Memory B cell (primary cell): ENCODE measurements around the gene PTPRN2.
"Not testable (repeated sequence)": the region's sequence is repeated elsewhere in the genome, so short reads cannot be mapped to it uniquely, and the experiment has no call there.

Experiments used
- ATAC-seq: fragments of 150-1000 bp; cut with Tn5 transposase; 2 replicates; pipeline ENCODE4 v1.10.0; 2021; ENCODE audit warnings: low read depth, mild to moderate bottlenecking, moderate library complexity
- DNase-seq, 2 donors: peaks; one replicate each; pipeline ENCODE4 v3.0.0; 2022; ENCODE audit warnings: low spot score in 2 of 2
- H3K27ac Mint-ChIP-seq: one replicate; pipeline ENCODE4 v1.8.0; 2022; ENCODE audit warnings: mild to moderate bottlenecking, moderate library complexity, mixed read lengths
- H3K27me3 Mint-ChIP-seq: one replicate; pipeline ENCODE4 v1.8.0; 2022; ENCODE audit warnings: mixed read lengths
- H3K36me3 Mint-ChIP-seq: one replicate; pipeline ENCODE4 v1.8.0; 2022; ENCODE audit warnings: mild to moderate bottlenecking, mixed read lengths
- H3K4me1 Mint-ChIP-seq: one replicate; pipeline ENCODE4 v1.8.0; 2022; ENCODE audit warnings: mixed read lengths
- H3K4me3 Mint-ChIP-seq: one replicate; pipeline ENCODE4 v1.8.0; 2022; ENCODE audit warnings: mild to moderate bottlenecking, moderate library complexity, mixed read lengths
- H3K9me3 Mint-ChIP-seq: one replicate; pipeline ENCODE4 v1.8.0; 2022; ENCODE audit warnings: mixed read lengths

PTPRN2 gene

DNA sequence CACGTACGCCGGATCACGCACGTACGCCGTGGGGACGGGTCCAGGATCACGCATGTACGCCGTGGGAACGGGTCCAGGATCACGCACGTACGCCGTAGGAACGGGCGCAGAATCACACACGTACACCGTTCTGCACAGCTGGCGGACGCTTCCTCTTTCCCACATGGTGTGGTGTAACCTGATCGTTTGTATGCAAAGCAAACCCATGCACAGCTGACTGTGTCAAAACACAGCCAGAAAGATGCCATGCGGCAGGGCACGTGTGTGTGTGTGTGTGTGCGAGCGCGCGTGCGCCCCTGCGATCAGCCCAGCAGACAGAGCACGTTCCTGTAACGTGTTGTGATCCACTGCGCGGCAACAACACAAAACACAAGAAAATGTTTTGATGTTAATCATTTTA lies 677.2 kb downstream of the PTPRN2 start:
- Mint-ChIP-seq H3K27me3 (no peaks in the 10 kb centered on the region), H3K9me3 (peaks cover 7% of the 10 kb centered on the region), H3K4me1 (no peaks in the 10 kb centered on the region), H3K4me3 (no peak overlapping the region), H3K36me3 (no peaks in the 10 kb centered on the region), H3K27ac (no peak overlapping the region)
- ATAC-seq (no peak), DNase-seq (no peak)

DNA sequence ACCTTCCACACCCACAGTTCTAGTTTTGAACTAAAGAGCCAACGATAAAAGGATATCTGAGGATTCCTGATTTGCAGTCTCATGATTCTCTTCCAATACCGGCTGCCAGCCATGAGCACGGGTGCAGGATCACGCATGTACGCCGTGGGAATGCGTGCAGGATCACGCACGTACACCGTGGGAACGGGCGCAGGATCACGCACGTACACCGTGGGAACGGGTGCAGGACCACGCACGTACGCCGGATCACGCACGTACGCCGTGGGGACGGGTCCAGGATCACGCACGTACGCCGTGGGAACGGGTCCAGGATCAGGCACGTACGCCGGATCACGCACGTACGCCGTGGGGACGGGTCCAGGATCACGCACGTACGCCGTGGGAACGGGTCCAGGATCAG lies 677.6 kb downstream of the PTPRN2 start:
- H3K27me3 Mint-ChIP-seq, result not testable (repeated sequence)

DNA sequence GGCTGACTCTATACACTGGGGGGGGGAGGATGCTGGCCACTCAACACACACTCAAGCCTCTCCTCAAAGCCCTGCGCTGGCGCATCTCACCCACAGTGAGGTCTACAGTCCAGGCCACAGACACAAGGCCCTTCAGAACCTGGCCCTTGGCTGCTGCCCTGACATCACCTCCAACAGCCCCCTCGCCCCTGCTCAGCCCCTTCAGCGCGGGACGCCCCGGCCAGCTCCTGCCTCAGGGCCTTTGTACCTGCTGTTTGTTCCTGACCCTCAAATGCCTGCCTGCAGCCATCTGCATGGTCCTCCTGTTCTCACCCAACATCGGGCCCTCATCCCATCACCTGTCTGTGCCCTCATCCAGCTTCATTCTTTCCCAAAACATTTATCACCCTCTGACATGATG lies 678.3 kb downstream of the PTPRN2 start:
- Mint-ChIP-seq H3K27me3 (no peaks in the 10 kb centered on the region), H3K4me3 (no peak overlapping the region), H3K9me3 (peaks cover 7% of the 10 kb centered on the region)

More for the DNA sequence above, 677.6 kb downstream of the PTPRN2 start:
- ATAC-seq, H3K4me3 Mint-ChIP-seq, H3K4me1 Mint-ChIP-seq, DNase-seq, H3K27ac Mint-ChIP-seq, H3K9me3 Mint-ChIP-seq, H3K36me3 Mint-ChIP-seq: not testable (repeated sequence)

DNA sequence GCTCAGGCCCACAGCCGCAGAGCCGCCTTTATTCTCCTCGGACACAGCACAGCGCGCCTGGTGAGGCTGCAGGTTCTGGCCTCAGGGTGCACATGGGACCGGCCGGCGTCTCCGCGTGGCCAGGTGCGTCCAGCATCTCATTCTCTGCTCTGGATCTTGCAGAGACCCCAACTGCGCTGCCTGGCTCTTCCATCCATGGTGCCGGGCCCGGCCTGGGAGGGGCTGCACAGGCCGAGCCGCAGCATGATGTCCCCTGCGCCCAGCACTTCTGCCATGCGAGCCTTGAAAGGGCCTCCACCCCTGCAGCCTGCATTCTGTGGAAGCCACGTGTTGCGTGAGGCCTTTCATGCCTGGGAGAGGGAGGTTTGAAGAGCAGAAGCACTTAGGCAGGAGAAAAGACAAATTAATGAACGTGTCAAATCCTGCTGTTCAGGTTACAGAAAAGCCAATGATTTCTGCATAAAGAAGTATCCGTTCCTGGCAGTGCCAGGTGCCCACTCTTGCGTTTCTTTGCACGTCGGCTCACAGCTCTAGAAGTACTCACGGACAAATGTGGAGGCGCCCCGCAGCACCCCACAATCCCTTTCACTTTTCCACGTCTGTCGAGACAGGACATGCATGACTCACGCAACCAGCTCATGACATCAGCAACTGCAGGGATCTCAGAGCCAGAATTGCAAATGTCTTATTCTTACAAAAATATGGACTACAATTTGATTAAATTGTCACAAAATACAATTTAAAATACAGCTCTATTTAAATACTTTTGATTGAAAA lies 679.4 kb downstream of the PTPRN2 start:
- no peaks in the 10 kb centered on the region for H3K36me3 Mint-ChIP-seq
- no peaks in the 10 kb centered on the region for H3K4me1 Mint-ChIP-seq
- H3K27ac Mint-ChIP-seq, result no peak overlapping the region
- ATAC-seq, result no peak
- H3K4me3 Mint-ChIP-seq, result no peak overlapping the region
- H3K27me3 Mint-ChIP-seq, result no peaks in the 10 kb centered on the region
- peaks cover 6% of the 10 kb centered on the region for H3K9me3 Mint-ChIP-seq
- no peak for DNase-seq

More for the DNA sequence above, 678.3 kb downstream of the PTPRN2 start:
- DNase-seq, result no peak
- Mint-ChIP-seq H3K4me1 (no peaks in the 10 kb centered on the region), H3K36me3 (no peaks in the 10 kb centered on the region), H3K27ac (no peak overlapping the region)
- no peak for ATAC-seq

DNA sequence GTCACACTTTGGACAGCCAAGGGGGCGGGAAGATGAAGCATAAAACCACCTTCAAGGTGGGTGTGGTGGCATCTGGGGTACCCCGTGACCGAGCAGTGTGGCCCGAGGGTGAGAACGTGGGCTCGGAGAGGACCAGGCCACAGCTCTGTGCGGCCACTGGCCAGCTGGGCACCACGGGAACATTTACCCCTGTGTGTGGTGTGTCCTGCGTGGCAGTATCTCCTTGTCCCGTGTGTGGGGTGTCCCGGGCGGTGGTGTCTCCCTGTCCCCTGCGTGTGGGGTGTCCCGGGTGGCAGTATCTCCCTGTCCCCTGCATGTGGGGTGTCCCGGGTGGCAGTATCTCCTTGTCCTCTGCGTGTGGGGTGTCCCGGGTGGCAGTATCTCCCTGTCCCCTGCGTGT lies 680.5 kb downstream of the PTPRN2 start:
- H3K4me1 Mint-ChIP-seq, result no peaks in the 10 kb centered on the region
- peaks cover 5% of the 10 kb centered on the region for H3K9me3 Mint-ChIP-seq
- no peaks in the 10 kb centered on the region for H3K27me3 Mint-ChIP-seq
- H3K27ac Mint-ChIP-seq, result no peak overlapping the region
- no peak overlapping the region for H3K4me3 Mint-ChIP-seq
- DNase-seq (no peak), ATAC-seq (no peak)
- no peaks in the 10 kb centered on the region for H3K36me3 Mint-ChIP-seq

DNA sequence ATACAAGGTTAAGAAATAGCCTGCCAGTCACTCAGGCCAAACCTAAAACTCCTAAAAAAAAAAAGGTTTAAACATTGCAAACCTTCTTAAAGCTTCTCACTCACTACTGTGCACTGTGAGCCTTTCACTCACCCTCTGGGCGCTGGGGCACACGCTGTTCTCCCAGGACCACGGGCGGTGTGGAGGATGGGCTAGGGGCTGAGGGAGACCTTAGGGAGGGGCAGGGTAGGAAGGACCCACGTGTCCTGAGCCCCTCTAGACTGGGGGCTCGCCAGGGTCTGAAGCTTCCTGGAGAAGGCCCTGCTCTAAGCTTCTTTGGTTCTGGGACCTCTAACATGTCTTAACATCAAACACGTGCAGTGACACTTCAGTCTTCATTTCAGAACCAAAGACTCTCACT lies 681.0 kb downstream of the PTPRN2 start:
- H3K27me3 Mint-ChIP-seq, result no peaks in the 10 kb centered on the region

DNA sequence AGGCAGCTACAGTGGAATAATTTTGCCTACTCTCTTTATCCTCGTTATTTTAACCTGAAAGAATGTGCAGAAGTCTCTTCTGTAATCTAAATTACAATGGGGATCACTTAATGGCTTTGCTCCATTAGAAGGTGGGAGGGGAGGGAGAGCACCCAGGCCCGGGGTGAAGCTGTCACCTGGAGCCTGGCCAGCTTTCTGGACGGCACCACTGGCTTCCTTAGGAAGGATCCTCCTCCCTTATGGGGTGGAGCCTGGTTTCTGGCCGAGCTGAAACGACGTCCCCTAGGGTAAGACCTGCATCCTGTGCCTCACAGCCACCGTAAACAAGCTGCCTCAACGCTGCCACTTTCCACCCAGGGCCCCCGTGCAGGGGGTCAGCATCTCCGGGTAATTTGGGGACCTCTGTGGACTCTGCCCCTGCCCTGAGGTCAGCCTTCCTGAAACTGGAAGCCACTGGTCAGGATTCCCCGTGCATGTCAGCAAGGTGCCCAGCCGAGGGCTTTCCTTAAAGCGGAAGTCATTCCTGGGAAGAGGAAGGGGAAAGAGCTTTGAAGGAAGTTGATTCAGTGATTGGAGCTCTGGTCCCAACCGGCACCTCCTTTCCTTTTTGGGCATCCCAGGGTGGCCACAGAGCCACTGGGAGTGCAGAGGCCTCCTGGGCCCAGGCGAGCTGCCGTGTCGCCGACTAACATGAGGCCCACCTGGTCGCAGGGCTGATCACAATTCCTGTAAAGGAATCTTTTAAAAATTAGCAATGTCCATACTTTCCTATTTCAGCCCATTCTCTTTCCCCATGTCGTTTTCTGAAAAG lies 681.8 kb downstream of the PTPRN2 start:
- ATAC-seq (no peak), DNase-seq (no peak)
- Mint-ChIP-seq H3K27me3 (no peaks in the 10 kb centered on the region), H3K36me3 (no peaks in the 10 kb centered on the region), H3K4me1 (no peaks in the 10 kb centered on the region), H3K9me3 (peaks cover 3% of the 10 kb centered on the region), H3K4me3 (no peak overlapping the region), H3K27ac (no peak overlapping the region)

More for the DNA sequence above, 681.0 kb downstream of the PTPRN2 start:
- Mint-ChIP-seq H3K4me1 (no peaks in the 10 kb centered on the region), H3K4me3 (no peak overlapping the region), H3K9me3 (peaks cover 4% of the 10 kb centered on the region), H3K27ac (no peak overlapping the region), H3K36me3 (no peaks in the 10 kb centered on the region)
- ATAC-seq (no peak), DNase-seq (no peak)

DNA sequence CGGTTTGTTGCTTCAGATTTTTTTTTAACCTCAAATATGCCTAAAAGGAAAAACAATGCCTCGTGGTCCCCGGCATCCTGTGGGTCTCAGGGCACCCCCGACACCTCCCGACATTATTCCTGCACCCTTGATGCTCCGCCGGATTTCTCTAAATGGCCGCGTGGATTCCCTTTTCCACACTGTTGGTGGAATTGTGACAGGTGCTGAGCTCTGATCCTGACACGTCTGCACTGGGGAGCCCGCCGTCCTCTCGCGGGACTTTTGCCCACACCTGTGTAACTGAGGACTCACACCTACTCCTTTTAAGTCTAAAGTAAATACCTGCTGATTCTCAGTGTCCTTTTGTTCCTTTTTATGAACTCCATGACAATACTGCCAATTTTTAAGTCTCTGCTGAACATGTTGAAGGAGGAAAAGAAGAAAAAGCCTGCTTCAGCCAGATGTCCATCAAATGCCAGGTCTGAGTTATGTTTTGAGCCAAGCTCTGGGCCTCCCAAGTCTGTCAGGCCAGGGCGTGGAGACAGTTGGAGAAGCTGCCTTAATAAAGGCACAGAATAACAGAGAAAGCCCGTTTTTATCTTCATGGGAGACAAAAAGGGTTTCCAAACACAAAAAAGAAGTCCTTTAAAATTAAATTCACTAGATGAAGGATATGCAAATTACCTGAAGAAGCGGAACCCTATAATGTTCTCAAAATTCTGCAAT lies 682.6 kb downstream of the PTPRN2 start:
- H3K36me3 Mint-ChIP-seq, result no peaks in the 10 kb centered on the region
- no peak for DNase-seq
- no peak for ATAC-seq
- H3K27me3 Mint-ChIP-seq, result no peaks in the 10 kb centered on the region
- H3K9me3 Mint-ChIP-seq, result peaks cover 2% of the 10 kb centered on the region
- H3K4me3 Mint-ChIP-seq, result no peak overlapping the region
- H3K27ac Mint-ChIP-seq, result no peak overlapping the region
- no peaks in the 10 kb centered on the region for H3K4me1 Mint-ChIP-seq

DNA sequence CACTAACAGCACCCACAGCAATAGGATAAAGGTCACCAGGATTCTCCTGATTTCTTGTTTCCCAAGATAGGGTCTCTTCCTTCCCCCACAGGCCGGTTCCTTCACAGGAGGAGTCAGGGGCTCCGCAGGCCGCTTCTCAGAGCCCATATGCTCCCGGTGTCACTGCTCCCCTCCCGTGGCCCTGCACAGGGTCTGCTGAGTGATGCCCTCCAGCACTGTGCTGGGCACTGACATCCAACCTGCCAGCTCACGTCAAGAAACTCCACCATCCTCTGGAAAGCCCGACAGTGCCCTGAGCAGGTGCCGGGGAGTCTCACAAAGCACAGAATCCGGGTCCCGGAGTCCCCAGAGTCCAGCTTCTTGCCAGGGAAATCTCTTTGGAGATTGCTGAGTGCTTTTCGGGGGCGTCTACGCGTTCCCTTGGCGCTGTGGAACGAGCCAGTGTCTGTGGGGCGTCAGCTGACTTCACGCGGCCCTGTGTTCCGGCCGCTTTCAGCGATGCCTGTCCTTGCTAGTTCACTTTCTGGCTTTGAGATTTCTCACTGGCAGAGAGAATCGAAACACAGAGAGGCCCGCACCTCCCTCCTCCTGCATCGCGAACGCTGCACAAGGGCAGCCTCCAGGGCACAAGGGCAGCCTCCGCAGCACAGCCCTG lies 683.3 kb downstream of the PTPRN2 start:
- no peak overlapping the region for H3K27ac Mint-ChIP-seq
- H3K27me3 Mint-ChIP-seq, result no peaks in the 10 kb centered on the region
- H3K36me3 Mint-ChIP-seq, result no peaks in the 10 kb centered on the region
- H3K9me3 Mint-ChIP-seq, result peaks cover 2% of the 10 kb centered on the region
- no peak overlapping the region for H3K4me3 Mint-ChIP-seq
- ATAC-seq, result no peak
- no peak for DNase-seq
- H3K4me1 Mint-ChIP-seq, result no peaks in the 10 kb centered on the region

DNA sequence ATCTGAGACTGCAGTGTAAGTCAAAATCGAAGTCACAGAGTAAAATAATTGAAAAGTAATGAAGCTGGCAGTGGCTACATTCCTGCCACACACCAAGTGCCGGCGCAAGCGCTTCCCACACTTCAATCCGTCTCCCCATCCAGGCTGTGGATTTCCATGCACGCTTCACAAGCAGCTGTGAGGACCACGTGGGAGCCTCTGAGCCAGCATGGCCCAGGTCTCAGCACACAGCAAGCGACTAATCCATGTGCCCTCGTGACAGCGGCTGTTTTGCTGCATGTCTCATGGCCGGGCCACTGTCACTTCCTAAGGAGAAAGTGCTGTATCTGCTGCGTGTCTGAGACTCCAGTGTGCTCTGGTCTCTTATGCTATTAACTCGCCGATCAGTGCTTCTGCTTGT lies 683.9 kb downstream of the PTPRN2 start:
- no peaks in the 10 kb centered on the region for H3K36me3 Mint-ChIP-seq
- no peaks in the 10 kb centered on the region for H3K27me3 Mint-ChIP-seq
- H3K4me3 Mint-ChIP-seq, result no peak overlapping the region
- H3K4me1 Mint-ChIP-seq, result no peaks in the 10 kb centered on the region
- DNase-seq (no peak), ATAC-seq (no peak)
- H3K9me3 Mint-ChIP-seq, result peaks cover 2% of the 10 kb centered on the region
- H3K27ac Mint-ChIP-seq, result no peak overlapping the region

DNA sequence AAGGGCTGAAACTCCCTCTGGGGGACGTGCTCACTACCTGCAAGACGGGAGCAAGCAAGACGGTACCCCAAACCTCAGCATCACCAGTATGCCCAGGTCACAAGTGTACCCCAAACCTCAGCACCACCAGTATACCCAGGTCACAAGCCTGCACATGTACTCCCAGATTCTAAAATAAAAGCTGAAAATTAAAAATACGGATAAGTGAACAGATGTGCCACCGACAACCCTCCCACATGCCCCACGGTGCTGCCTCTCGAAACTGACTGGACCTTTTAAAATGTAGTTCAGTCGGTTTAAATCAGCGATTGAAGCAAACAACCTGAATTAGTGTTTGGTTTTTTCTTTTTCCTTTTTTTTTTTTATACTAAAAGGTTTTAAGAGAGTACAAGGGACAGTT lies 684.3 kb downstream of the PTPRN2 start:
- peaks cover 2% of the 10 kb centered on the region for H3K9me3 Mint-ChIP-seq
- no peaks in the 10 kb centered on the region for H3K27me3 Mint-ChIP-seq
- no peaks in the 10 kb centered on the region for H3K4me1 Mint-ChIP-seq
- ATAC-seq (no peak), DNase-seq (no peak)
- no peak overlapping the region for H3K27ac Mint-ChIP-seq
- H3K4me3 Mint-ChIP-seq, result no peak overlapping the region
- no peaks in the 10 kb centered on the region for H3K36me3 Mint-ChIP-seq

DNA sequence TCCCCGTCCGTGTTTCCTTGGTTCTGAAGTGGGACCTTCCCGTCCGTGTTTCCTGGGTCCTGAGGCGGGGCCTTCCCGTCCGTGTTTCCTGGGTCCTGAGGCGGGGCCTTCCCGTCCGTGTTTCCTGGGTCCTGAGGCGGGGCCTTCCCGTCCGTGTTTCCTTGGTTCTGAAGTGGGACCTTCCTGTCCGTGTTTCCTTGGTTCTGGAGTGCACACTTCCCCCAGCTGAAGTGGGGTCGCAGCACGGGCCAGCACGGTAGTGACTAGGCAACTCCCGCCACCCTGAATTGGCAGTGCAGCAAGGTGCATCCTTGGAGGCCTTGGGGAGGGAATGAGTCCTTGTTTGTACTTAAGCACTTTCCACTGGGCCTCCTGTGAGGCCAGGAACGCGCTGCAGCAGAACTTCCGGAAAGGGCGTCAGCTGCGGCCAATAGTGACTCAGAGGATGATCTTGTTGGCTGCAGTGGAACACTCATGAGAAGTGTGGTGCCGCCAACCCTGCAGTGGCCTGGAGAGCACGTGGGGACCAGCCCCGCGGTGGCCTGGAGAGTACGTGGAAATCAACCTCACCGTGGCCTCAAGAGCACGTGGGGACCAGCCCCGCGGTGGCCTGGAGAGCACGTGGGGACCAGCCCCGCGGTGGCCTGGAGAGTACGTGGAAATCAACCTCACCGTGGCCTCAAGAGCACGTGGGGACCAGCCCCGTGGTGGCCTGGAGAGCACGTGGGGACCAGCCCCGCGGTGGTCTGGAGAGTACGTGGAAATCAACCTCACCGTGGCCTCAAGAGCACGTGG lies 685.6 kb downstream of the PTPRN2 start:
- not testable (repeated sequence) for H3K27ac Mint-ChIP-seq

DNA sequence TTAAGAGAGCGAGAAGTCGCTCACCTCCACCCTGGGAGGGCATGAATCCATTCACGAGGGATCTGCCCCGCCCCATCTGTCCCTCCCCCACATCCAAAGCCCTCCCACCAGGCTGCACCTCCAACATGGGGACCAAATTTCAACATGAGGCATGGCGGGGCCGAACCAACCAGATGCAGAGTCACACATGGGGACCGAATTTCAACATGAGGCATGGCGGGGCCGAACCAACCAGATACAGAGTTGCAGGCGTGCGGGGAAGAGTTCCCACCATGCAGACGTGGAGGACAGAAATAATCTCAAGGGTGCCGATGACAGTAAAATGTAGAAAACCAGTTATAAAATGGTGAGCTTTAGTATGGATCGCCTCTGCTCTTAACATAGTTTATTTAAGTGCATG lies 686.5 kb downstream of the PTPRN2 start:
- no peak overlapping the region for H3K27ac Mint-ChIP-seq
- H3K4me3 Mint-ChIP-seq, result no peak overlapping the region
- no peak for ATAC-seq
- no peaks in the 10 kb centered on the region for H3K27me3 Mint-ChIP-seq
- DNase-seq, result no peak
- peaks cover 2% of the 10 kb centered on the region for H3K9me3 Mint-ChIP-seq
- no peaks in the 10 kb centered on the region for H3K36me3 Mint-ChIP-seq
- no peaks in the 10 kb centered on the region for H3K4me1 Mint-ChIP-seq

More for the DNA sequence above, 685.6 kb downstream of the PTPRN2 start:
- H3K4me1 Mint-ChIP-seq, H3K36me3 Mint-ChIP-seq, ATAC-seq, H3K9me3 Mint-ChIP-seq, DNase-seq, H3K27me3 Mint-ChIP-seq, H3K4me3 Mint-ChIP-seq: not testable (repeated sequence)
